ENCODE results near the gene DIP2A.
"Not testable (repeated sequence)": the region's sequence is repeated elsewhere in the genome, so short reads cannot be mapped to it uniquely, and the experiment has no call there.

The DIP2A gene

GRCh38 chr21:46448855-46449254 lies 9.8 kb upstream of the DIP2A start:
- not testable (repeated sequence) for DNase-seq (ENCODE audit: low read depth in 1 of 2, low spot score in 1 of 2)

DNA sequence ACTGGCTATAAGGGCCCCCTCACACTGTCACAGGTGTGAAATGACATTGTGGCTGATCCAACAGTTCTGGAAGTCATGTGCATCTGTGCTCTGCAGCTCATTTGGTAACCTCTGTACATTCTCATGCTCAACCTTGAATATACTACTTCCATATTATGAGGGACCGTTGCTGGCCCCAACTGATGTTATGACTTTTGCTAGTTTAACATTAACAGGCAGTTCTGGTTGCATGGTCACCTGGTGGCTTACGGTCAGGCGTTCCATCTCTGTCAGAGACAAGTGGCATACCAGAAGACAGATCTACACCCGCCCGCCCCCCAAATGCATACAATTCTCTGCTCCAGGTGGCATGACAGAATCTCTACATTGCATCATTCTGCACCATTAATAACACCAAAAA lies 6.0 kb upstream of the DIP2A start:
- no peak for DNase-seq (ENCODE audit: low read depth in 1 of 2, low spot score in 1 of 2)

DNA sequence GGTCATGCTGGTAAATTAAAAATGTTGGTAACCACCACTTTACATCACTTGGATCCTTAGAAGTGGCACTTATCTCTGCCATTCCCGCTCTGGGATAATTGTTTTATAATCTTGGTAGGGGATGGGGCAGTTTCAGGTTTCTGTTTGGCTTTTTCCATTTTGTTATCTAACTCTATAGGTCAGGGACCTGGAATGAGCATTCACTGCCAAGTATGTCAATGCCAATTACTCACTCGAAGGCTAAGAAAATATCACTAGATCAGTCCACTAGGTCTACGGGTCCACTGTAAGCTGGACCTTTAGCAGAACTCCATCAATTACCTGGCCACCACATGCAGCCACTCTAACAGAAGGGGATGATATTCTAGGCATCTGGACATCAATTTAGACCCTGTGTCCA lies 4.5 kb upstream of the DIP2A start:
- no peak for DNase-seq (ENCODE audit: low read depth in 1 of 2, low spot score in 1 of 2)

GRCh38 chr21:46454634-46455390 lies 3.9 kb upstream of the DIP2A start:
- DNase-seq (ENCODE audit: low read depth in 1 of 2, low spot score in 1 of 2): no peak

GRCh38 chr21:46455575-46456385 lies 2.9 kb upstream of the DIP2A start:
- DNase-seq (ENCODE audit: low read depth in 1 of 2, low spot score in 1 of 2): no peak

GRCh38 chr21:46456750-46457149 lies 1.9 kb upstream of the DIP2A start:
- DNase-seq (ENCODE audit: low read depth in 1 of 2, low spot score in 1 of 2): no peak

DNA sequence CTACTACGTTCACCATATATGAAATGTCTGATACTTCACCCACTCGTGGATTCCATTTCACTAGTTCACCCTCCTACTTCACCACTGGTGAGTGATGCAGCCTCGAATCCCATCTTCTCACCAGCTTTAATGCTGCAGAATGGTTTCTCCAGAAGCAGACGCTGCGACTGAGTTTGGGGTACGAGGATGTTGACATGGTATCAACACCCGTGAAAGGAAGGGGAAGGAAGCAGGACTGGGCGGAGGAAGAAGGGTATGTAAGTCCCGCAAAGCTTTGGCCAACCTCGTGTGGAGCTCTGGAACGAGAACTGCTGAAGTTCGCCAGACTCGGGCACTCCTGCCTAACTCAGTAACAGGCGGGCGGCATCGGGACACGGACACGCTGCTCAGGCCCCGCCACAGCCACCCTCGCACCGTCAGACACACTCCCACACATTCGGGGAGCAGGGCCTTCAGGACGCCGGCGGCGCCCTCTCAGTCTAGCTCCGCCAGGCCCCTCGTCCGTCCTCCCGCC lies 833 bp upstream of the DIP2A start:
- DNase-seq (ENCODE audit: low read depth in 1 of 2, low spot score in 1 of 2): no peak

DNA sequence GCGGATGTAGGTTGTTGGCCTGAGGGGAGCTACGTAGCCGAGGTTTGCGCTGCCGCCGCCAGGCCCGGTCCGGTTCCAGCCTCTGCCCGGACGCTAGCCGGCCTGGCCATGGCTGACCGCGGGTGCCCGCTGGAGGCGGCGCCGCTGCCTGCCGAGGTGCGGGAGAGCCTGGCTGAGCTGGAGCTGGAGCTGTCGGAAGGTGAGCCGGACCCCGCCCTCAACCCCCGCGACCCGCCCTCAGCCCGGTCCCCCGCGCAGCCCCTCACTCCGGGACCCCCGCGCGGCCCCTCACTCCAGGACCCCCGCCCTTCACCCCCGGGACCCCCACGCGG lies 299 bp downstream of the DIP2A start:
- no peak for DNase-seq (ENCODE audit: low read depth in 1 of 2, low spot score in 1 of 2)

DNA sequence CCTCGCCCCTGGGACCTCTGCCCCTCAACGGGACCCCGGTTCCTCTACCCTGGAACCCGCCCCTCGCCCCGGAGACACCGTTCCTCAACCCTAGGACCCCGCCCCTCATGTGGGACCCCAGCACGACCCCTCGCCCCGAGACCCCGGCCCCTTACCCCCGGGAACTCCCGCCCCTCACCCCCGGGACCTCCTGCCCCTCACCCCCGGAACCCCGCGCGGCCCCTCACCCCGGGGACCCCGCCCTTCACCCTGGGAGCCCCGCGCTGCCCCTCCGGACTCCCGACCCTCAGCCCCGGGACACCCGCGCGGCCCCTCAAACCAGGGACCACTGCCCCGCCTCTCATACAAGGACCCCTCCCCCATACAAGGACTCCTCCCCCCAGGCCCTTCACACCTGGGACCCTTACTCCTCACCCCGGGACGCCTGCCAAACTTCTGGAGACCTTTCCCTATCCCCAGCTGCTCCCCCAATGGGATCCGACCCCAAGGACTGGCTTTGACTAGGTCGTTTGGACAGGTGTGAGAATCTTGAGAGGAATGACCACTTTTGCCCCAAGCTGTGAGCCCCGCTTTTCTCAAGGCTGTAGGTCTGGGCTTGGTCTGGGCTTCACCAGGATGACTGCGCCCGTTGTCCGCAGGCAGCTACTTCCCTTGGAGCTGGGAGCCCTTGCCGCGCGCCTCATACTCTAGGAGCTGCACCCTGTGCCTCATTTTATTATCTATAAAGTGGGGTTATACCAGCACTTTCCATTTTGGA lies 843 bp downstream of the DIP2A start:
- DNase-seq (ENCODE audit: low read depth in 1 of 2, low spot score in 1 of 2): no peak

GRCh38 chr21:46461909-46462308 lies 3.2 kb downstream of the DIP2A start:
- DNase-seq (ENCODE audit: low read depth in 1 of 2, low spot score in 1 of 2): no peak

DNA sequence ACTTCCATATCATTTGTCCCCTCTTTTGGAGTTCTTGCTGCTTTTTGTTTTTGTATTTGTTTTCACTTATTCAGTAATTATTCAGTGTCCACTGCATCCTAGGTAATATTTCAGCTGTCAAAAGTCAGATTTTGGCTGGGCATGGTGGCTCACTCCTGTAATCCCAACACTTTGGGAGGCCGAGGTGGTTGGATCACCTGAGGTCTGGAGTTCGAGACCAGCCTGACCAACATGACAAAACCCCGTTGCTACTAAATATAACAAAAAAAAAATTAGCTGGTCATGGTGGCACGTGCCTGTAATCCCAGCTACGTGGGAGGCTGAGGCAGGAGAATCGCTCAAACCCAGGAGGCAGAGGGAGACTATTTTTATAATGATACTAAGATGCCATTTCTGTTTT lies 6.5 kb downstream of the DIP2A start:
- DNase-seq (ENCODE audit: low read depth in 1 of 2, low spot score in 1 of 2): not testable (repeated sequence)

DNA sequence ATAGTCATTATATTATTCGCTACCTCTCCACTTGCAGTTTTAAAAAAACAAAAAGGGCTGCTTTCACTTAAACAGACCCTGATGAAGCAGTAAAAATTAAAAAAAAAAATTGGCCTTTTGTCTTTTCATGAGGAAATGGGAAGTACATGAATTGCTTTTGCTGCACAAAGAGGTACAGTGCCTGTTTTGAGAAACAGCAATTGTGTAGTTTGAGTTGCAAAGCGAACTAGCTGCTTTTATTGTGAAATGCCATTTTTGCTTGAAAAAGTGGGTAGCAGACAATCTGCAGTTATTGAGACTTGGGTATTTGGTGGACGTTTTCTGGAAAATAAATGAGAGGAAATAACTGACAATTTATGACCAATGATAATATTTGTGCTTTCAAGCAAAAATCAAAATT lies 7.0 kb downstream of the DIP2A start:
- DNase-seq (ENCODE audit: low read depth in 1 of 2, low spot score in 1 of 2): no peak

DNA sequence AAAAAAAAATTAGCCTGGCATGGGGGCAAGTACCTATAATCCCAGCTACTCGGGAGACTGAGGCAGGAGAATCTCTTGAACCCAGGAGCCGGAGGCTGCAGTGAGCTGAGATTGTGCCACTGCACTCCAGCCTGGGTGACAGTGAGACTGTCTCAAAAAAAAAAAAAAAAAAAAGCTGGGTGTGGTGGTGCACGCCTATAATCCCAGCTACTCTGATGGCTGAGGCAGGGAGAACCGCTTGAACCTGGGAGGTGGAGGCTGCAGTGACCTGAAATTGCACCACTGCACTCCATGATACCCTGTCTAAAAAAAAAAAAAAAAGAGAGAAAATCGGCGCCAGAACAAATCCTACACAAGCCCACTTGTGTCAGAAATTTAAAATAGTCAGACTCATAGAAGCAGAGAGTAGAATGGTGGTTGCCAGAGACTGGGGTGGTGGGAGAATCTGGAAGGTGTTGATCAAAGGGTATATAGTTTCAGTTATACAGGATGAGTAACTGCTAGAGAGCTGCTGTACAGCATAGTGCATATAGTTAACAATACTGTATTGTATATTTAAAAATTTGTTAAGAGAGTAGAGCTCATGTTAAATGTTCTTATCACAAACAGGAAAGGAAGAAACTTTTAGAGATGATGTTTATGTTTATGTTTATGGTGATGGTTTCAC lies 9.6 kb downstream of the DIP2A start:
- no peak for DNase-seq (ENCODE audit: low read depth in 1 of 2, low spot score in 1 of 2)

- DNase-seq (ENCODE audit: low read depth in 1 of 2, low spot score in 1 of 2): no peak
These were observed 10.6 kb downstream of the DIP2A start for GRCh38 chr21:46469275-46469674.

DNA sequence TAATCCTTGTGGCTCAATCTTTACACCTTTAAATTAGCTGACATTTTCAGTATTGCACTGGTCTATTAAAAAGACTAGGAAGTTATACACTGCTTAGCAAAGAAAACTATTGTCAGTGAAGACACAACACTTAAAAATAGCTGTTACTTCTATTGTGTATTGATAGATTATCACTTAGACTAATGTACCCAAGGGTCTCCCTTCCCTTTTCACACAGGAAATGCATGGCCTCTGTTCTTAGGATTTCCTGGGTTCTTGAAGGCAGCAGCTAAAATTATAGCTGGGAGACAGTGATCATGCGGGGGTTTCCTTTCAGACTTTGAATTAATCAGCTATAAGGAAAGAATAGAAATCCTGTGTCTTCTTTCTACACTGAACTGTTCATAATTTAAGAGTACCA lies 12.8 kb downstream of the DIP2A start:
- no peak for DNase-seq (ENCODE audit: low read depth in 1 of 2, low spot score in 1 of 2)

DNA sequence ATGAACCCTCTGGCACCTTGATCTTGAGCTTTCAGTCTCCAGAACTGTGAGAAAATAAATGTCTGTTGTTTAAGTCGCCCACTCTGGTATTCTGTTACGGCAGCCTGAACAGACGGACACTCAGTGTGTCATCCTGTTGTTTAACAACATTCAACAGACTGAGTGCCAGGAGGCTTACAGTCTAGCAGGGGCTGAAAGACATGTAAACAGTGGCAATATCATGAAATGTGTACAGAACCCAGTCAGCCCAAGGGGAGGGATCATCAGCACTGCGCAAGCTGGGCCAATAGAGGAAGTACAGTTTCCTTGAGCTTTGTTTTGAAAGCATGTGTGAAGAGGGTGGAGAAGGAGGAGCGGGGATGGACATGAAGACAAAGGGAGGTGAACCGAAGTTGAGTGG lies 13.6 kb downstream of the DIP2A start:
- no peak for DNase-seq (ENCODE audit: low read depth in 1 of 2, low spot score in 1 of 2)

GRCh38 chr21:46474382-46474781 lies 15.7 kb downstream of the DIP2A start:
- DNase-seq (ENCODE audit: low read depth in 1 of 2, low spot score in 1 of 2): no peak

- DNase-seq (ENCODE audit: low read depth in 1 of 2, low spot score in 1 of 2): no peak
These were observed 16.6 kb downstream of the DIP2A start for GRCh38 chr21:46475296-46475695.

- DNase-seq (ENCODE audit: low read depth in 1 of 2, low spot score in 1 of 2): no peak
These were observed 19.1 kb downstream of the DIP2A start for GRCh38 chr21:46477765-46478164.

GRCh38 chr21:46478910-46479309 lies 20.2 kb downstream of the DIP2A start:
- no peak for DNase-seq (ENCODE audit: low read depth in 1 of 2, low spot score in 1 of 2)

DNA sequence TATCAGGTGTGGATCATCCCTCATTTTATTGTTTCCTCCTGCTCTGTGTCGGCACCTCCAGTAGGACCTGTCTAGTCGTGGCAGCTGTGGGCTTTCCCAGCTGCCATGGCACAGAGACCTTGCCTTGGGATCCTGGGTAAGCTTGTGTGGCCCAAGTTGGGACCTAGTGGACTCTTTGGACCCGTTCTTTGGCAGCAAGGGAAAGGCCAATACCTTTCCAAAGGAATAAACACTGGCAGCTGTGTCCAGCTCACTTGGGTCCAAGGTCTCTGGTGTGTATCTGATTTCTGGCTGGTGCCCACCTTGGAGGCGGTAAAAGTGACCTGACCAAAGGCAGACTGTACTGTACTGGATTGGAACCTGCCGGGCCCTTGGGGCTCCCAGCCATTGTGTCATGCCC lies 21.8 kb downstream of the DIP2A start:
- no peak for DNase-seq (ENCODE audit: low read depth in 1 of 2, low spot score in 1 of 2)
